ENCODE data around the gene WDPCP. TPM values are rescaled to one million over a fixed set of nuclear protein-coding genes. Genes with fewer than 3 reads are reported as not detected.

Gene WDPCP
- total and polyA plus RNA-seq, 2 of the 13 experiments (the other 11 are each of a cell fraction or from before 2014, with no cell fraction given) = 2.9 to 5.2 TPM

DNA sequence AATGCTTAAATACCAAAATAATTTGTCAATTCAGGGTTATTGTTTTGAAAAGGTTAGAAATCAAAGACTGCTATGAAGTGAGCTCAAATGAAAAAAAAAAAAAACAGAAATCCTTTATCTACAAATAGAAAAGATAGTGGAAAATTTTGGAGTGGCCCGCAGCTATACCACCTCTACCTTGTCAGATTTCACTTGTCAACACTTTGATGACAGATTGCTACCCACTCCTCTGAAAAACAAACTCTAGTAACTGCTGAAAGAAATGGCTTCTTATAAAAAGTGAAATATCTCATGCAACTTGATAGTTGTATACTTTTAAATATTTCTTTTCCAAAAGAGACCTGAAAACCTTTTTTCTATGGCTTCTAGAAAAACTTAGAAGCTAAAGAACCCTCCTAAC, 84.5 kb downstream of the WDPCP start (continued):
- TF ChIP-seq ZNF691 (CRISPR knock-in tag; IDR thresholded peaks at IDR 0.05; ENCODE audit: borderline replicate concordance, low read depth) = no peak

DNA sequence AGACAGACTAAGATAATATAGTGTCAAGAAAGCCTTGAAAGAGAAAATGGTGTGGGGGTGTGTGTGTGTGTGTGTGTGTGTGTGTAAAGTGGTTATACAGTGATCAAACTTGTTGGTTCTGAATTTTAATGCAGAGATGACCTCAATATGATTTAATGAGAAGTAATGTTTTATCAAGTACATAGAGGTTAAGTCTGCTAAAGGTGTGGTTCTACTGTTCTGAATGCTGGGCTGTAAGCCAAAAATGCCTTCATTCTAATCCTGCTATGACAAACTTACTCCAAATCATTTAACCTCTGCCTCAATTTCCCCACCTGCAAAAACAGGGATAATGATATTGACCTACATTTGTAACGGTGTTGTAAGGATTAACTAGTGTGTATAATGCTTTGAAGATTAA, 87.9 kb downstream of the WDPCP start:
- no peak for DNase-seq (ENCODE audit: low spot score)
- intact Hi-C loops (cut with micrococcal nuclease; ENCODE audit: unreplicated experiment) (no loop called here), in situ Hi-C loops (cut with HindIII; ENCODE audit: extremely low pct_ligation_motif_present, low pct_unique_long_range_greater_than_20kb) (no loop called here)
- no peak overlapping the region for H3K27ac ChIP-seq (ENCODE audit: extremely low read length, insufficient read depth, low read length)
- no peaks in the 10 kb centered on the region for H4K20me1 ChIP-seq (ENCODE audit: insufficient read depth, low read length)
- H3K27me3 ChIP-seq (ENCODE audit: control insufficient read depth in 1 of 2, insufficient read depth in 2 of 2, low read length in 2 of 2) = no peaks in the 10 kb centered on the region
- H3K4me3 ChIP-seq (replicated peaks in 1 of 3; ENCODE audit: insufficient read depth in 1 of 3, low read depth in 2 of 3, low read length in 3 of 3) = no peak overlapping the region
- H3K9me3 ChIP-seq (ENCODE audit: low read length) = no peaks in the 10 kb centered on the region
- BruUV-seq (replicated peaks) = no TSS peak
- no peak overlapping the region for H3K4me2 ChIP-seq (ENCODE audit: low read depth, low read length)
- TF ChIP-seq, protein P1, sequence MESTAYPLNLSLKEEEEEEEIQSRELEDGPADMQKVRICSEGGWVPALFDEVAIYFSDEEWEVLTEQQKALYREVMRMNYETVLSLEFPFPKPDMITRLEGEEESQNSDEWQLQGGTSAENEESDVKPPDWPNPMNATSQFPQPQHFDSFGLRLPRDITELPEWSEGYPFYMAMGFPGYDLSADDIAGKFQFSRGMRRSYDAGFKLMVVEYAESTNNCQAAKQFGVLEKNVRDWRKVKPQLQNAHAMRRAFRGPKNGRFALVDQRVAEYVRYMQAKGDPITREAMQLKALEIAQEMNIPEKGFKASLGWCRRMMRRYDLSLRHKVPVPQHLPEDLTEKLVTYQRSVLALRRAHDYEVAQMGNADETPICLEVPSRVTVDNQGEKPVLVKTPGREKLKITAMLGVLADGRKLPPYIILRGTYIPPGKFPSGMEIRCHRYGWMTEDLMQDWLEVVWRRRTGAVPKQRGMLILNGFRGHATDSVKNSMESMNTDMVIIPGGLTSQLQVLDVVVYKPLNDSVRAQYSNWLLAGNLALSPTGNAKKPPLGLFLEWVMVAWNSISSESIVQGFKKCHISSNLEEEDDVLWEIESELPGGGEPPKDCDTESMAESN (CRISPR knock-in tag; conservative IDR thresholded peaks at IDR 0.05) = no peak
- TF ChIP-seq EHMT2 (IDR thresholded peaks at IDR 0.05; ENCODE audit: borderline replicate concordance, low read depth, low read length) (no peak), KDM5A (IDR thresholded peaks at IDR 0.05; ENCODE audit: borderline replicate concordance, low read length) (no peak), CCDC6 (CRISPR knock-in tag; IDR thresholded peaks at IDR 0.05) (no peak), CC2D1A (CRISPR knock-in tag; IDR thresholded peaks at IDR 0.05) (no peak), CEBPG (CRISPR knock-in tag; IDR thresholded peaks at IDR 0.05) (no peak), GFI1 (CRISPR knock-in tag; IDR thresholded peaks at IDR 0.05; ENCODE audit: borderline replicate concordance) (no peak), ZNF484 (CRISPR knock-in tag; IDR thresholded peaks at IDR 0.05; ENCODE audit: borderline replicate concordance, low read depth) (no peak), ZSCAN20 (CRISPR knock-in tag; IDR thresholded peaks at IDR 0.05; ENCODE audit: borderline replicate concordance) (no peak), ZNF34 (CRISPR knock-in tag; IDR thresholded peaks at IDR 0.05; ENCODE audit: borderline replicate concordance) (no peak), U2AF1 (optimal IDR thresholded peaks at IDR 0.05; ENCODE audit: low read depth, low read length) (no peak), ATF7 (IDR thresholded peaks at IDR 0.05) (no peak), ATF7 (CRISPR knock-in tag; IDR thresholded peaks at IDR 0.05) (no peak), ZBTB7B (CRISPR knock-in tag; IDR thresholded peaks at IDR 0.05) (no peak), ZBTB3 (CRISPR knock-in tag; IDR thresholded peaks at IDR 0.05; ENCODE audit: borderline replicate concordance, low read depth) (no peak), PAWR (CRISPR knock-in tag; IDR thresholded peaks at IDR 0.05; ENCODE audit: borderline replicate concordance) (no peak), SNAPC2 (CRISPR knock-in tag; IDR thresholded peaks at IDR 0.05) (no peak), ZNF75D (CRISPR knock-in tag; IDR thresholded peaks at IDR 0.05; ENCODE audit: borderline replicate concordance) (no peak)
- TF ChIP-seq, protein P2, sequence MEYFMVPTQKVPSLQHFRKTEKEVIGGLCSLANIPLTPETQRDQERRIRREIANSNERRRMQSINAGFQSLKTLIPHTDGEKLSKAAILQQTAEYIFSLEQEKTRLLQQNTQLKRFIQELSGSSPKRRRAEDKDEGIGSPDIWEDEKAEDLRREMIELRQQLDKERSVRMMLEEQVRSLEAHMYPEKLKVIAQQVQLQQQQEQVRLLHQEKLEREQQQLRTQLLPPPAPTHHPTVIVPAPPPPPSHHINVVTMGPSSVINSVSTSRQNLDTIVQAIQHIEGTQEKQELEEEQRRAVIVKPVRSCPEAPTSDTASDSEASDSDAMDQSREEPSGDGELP (IDR thresholded peaks at IDR 0.05; ENCODE audit: borderline replicate concordance, low read depth) = no peak
- ATAC-seq = no peak
- no peaks in the 10 kb centered on the region for H3K79me2 ChIP-seq (ENCODE audit: insufficient read depth, low read length)
- no peak overlapping the region for H2AFZ ChIP-seq (ENCODE audit: low read length)
- no peak overlapping the region for H3K9ac ChIP-seq (ENCODE audit: insufficient read depth, low read depth, low read length)
- POLR2A ChIA-PET = no interaction called here
- 29% methylated on average over 1 of the region's 1 CpG for WGBS (ENCODE audit: low lambda C conversion rate)
- CTCF ChIA-PET (ENCODE audit: low intra/inter-chr PET ratio, low total read pairs) = no interaction called here
- no peaks in the 10 kb centered on the region for H3K4me1 ChIP-seq (ENCODE audit: insufficient read depth, low read length)
- no peaks in the 10 kb centered on the region for H3K36me3 ChIP-seq (replicated peaks in 1 of 2; ENCODE audit: control insufficient read depth in 1 of 2, insufficient read depth in 2 of 2, low read length in 2 of 2)
- no peak for FAIRE-seq

All from HepG2 (cell line).